HG02623 (cell line): Measurements from ENCODE around the gene NR2F1-AS1.
"Not testable (repeated sequence)": the region's sequence is repeated elsewhere in the genome, so short reads cannot be mapped to it uniquely, and the experiment has no call there.

Experiments used
- ATAC-seq: cut with Tn5 transposase; IDR thresholded peaks from one replicate; pipeline ENCODE4 v1.9.1; 2021; ENCODE audit warnings: moderate library complexity; ENCODE audit not compliant: unreplicated experiment

Gene NR2F1-AS1

GRCh38 chr5:93549594-93549993 lies 31.4 kb downstream of the NR2F1-AS1 start:
- ATAC-seq = not testable (repeated sequence)

- ATAC-seq = no peak
Observed at GRCh38 chr5:93545872-93546271, 35.1 kb downstream of the NR2F1-AS1 start.

GRCh38 chr5:93532370-93532769 lies 48.6 kb downstream of the NR2F1-AS1 start:
- no peak for ATAC-seq

GRCh38 chr5:93521815-93522214 lies 59.2 kb downstream of the NR2F1-AS1 start:
- ATAC-seq = not testable (repeated sequence)

- no peak for ATAC-seq
Observed at GRCh38 chr5:93519740-93520139, 61.3 kb downstream of the NR2F1-AS1 start.

GRCh38 chr5:93517828-93518227 lies 63.2 kb downstream of the NR2F1-AS1 start:
- no peak for ATAC-seq

GRCh38 chr5:93513298-93513697 lies 67.7 kb downstream of the NR2F1-AS1 start:
- ATAC-seq = no peak

- no peak for ATAC-seq
Observed at GRCh38 chr5:93512799-93513198, 68.2 kb downstream of the NR2F1-AS1 start.

- ATAC-seq = no peak
Observed at GRCh38 chr5:93511445-93511844, 69.6 kb downstream of the NR2F1-AS1 start.

GRCh38 chr5:93510626-93511380 lies 70.2 kb downstream of the NR2F1-AS1 start:
- ATAC-seq = no peak

GRCh38 chr5:93505553-93505952 lies 75.5 kb downstream of the NR2F1-AS1 start:
- not testable (repeated sequence) for ATAC-seq

- ATAC-seq = no peak
Observed at GRCh38 chr5:93503598-93504067, 77.4 kb downstream of the NR2F1-AS1 start.

- no peak for ATAC-seq
Observed at GRCh38 chr5:93497096-93497495, 83.9 kb downstream of the NR2F1-AS1 start.

- no peak for ATAC-seq
Observed at GRCh38 chr5:93479982-93480509, 101.0 kb downstream of the NR2F1-AS1 start.

- ATAC-seq = no peak
Observed at GRCh38 chr5:93477816-93478215, 103.2 kb downstream of the NR2F1-AS1 start.

- ATAC-seq = no peak
Observed at GRCh38 chr5:93476251-93476742, 104.7 kb downstream of the NR2F1-AS1 start.

GRCh38 chr5:93462916-93463315 lies 118.1 kb downstream of the NR2F1-AS1 start:
- no peak for ATAC-seq

- ATAC-seq = no peak
Observed at GRCh38 chr5:93461756-93462155, 119.3 kb downstream of the NR2F1-AS1 start.

GRCh38 chr5:93460286-93460685 lies 120.7 kb downstream of the NR2F1-AS1 start:
- ATAC-seq = no peak

GRCh38 chr5:93456796-93457195 lies 124.2 kb downstream of the NR2F1-AS1 start:
- not testable (repeated sequence) for ATAC-seq

GRCh38 chr5:93454896-93455295 lies 126.1 kb downstream of the NR2F1-AS1 start:
- no peak for ATAC-seq

- ATAC-seq = no peak
Observed at GRCh38 chr5:93452255-93452654, 128.8 kb downstream of the NR2F1-AS1 start.
